IMR-90 (cell line): ENCODE data around the gene CFDP1.

Experiments
- POLR2A ChIP-seq: IDR thresholded peaks from 2 replicates; pipeline ENCODE4 v1.6.1; 2012; ENCODE audit warnings: mild to moderate bottlenecking, low read depth, low read length
- TF ChIP-seq, protein P1 (sequence below): conservative IDR thresholded peaks from 2 replicates; pipeline ENCODE4 v1.5.1; 2012; ENCODE audit warnings: mild to moderate bottlenecking, low read depth, low read length, improper control_type of control experiment

DNA sequence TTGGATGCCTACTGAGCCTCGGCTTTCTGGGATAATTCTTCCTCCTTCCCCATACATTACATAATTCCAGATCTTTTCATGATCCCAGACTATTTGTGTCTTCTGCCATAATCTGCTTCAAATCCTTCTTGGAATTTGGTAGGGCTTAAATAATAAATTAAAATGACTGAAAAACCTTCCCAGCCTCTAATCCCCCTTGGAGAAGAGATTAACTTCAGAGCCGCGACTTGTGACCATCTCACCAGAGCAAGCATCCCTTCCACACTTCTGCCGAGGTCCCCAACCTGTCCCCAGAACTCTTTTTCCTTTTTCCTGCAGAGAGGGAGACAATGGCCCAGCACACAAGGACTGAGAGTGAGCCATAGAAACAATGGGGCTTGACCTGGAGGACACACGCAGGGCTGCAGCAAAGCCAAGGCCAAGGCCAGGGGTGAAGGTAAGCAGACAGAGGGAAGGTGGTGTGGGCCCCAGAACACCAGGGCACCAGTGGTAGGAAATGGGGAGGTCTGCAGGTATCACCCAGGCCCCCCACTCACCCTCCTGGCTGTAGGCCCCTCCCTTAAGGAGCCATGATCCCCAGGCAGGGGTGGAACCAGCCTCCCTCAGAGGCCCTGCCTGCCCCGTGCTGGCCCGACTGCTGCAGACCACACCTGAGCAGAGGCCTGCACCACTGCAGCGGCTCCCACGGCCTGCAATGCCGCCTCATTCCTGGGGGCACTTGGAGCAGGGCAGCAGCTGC lies 172.3 kb downstream of the CFDP1 start:
- TF ChIP-seq, protein P1, sequence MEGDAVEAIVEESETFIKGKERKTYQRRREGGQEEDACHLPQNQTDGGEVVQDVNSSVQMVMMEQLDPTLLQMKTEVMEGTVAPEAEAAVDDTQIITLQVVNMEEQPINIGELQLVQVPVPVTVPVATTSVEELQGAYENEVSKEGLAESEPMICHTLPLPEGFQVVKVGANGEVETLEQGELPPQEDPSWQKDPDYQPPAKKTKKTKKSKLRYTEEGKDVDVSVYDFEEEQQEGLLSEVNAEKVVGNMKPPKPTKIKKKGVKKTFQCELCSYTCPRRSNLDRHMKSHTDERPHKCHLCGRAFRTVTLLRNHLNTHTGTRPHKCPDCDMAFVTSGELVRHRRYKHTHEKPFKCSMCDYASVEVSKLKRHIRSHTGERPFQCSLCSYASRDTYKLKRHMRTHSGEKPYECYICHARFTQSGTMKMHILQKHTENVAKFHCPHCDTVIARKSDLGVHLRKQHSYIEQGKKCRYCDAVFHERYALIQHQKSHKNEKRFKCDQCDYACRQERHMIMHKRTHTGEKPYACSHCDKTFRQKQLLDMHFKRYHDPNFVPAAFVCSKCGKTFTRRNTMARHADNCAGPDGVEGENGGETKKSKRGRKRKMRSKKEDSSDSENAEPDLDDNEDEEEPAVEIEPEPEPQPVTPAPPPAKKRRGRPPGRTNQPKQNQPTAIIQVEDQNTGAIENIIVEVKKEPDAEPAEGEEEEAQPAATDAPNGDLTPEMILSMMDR, result no peak
- TF ChIP-seq POLR2A, result no peak
